ENCODE results near the gene ZDHHC8.

The ZDHHC8 gene

DNA sequence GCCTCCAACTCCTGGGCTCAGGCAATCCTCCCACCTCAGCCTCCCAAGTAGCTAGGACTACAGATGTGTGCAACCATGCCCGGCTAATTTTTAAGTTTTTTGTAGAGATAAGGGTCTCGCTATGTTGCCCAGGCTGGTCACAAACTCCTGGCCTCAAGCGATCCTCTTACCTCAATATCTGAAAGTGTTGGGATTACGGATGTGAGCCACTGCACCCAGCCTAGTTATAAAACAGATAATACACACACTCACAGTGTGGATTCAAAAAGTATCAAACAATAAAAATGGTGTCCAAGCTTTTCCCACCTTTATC, 19.6 kb downstream of the ZDHHC8 start:
- Mint-ChIP-seq H3K9me3 (no peaks in the 10 kb centered on the region), H3K27me3 (ENCODE audit: low read depth) (no peaks in the 10 kb centered on the region), H3K36me3 (ENCODE audit: low read depth) (no peaks in the 10 kb centered on the region), H3K4me1 (peaks cover 5% of the 10 kb centered on the region), H3K27ac (no peak overlapping the region), H3K4me3 (no peak overlapping the region)
- TF ChIP-seq, protein P1, sequence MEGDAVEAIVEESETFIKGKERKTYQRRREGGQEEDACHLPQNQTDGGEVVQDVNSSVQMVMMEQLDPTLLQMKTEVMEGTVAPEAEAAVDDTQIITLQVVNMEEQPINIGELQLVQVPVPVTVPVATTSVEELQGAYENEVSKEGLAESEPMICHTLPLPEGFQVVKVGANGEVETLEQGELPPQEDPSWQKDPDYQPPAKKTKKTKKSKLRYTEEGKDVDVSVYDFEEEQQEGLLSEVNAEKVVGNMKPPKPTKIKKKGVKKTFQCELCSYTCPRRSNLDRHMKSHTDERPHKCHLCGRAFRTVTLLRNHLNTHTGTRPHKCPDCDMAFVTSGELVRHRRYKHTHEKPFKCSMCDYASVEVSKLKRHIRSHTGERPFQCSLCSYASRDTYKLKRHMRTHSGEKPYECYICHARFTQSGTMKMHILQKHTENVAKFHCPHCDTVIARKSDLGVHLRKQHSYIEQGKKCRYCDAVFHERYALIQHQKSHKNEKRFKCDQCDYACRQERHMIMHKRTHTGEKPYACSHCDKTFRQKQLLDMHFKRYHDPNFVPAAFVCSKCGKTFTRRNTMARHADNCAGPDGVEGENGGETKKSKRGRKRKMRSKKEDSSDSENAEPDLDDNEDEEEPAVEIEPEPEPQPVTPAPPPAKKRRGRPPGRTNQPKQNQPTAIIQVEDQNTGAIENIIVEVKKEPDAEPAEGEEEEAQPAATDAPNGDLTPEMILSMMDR (IDR thresholded peaks at IDR 0.05; ENCODE audit: unreplicated experiment in 3 of 3): no peak

DNA sequence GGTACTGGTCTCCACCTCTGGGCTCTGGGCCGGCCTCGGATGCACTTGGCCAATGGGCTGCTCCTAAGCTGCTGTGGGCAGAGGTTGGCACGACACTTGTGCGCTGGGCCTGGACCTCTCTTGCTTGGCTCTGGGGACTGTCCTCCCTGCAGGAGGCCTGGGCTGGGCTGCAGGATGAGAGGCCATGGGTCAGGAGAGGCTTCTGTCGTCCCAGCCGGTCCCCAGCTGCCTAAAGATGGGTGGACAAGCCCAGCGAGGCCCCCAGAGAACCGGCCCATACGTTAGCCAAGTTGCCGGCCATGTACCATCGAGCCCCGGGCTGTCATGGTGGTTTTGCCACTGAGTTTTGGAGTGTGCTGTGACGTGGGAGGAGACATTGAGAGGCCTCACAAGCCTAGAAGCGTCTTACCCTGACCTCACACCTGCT, 20.9 kb downstream of the ZDHHC8 start:
- Mint-ChIP-seq H3K36me3 (ENCODE audit: low read depth) (no peaks in the 10 kb centered on the region), H3K9me3 (no peaks in the 10 kb centered on the region), H3K4me1 (no peaks in the 10 kb centered on the region), H3K27me3 (ENCODE audit: low read depth) (peaks cover 4% of the 10 kb centered on the region), H3K4me3 (no peak overlapping the region), H3K27ac (no peak overlapping the region)
- TF ChIP-seq, protein P1 (IDR thresholded peaks at IDR 0.05; ENCODE audit: unreplicated experiment in 3 of 3): no peak

DNA sequence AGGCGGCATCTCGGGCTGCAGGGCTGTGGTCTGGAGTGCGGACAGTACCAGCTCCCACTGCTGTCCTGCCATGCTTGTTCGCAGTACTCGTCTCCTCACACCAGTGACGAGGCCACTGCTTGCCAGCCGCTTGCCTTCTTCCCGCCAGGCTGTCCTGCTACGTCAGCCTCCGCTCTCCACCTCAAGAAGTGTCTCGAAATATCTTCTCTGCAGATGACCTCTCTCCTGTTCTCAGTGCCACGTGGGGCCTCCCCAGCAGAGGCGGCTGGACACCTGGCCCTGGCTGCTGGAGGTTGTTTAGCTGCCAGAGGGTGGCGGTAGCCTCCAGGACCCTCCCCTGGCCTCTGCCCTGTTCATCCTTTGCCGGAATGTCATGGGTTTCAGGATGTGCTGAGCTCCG, 22.3 kb downstream of the ZDHHC8 start:
- Mint-ChIP-seq H3K36me3 (ENCODE audit: low read depth) (no peaks in the 10 kb centered on the region), H3K27me3 (ENCODE audit: low read depth) (peaks cover 4% of the 10 kb centered on the region), H3K27ac (no peak overlapping the region), H3K9me3 (no peaks in the 10 kb centered on the region), H3K4me1 (no peaks in the 10 kb centered on the region), H3K4me3 (no peak overlapping the region)
- TF ChIP-seq, protein P1 (IDR thresholded peaks at IDR 0.05; ENCODE audit: unreplicated experiment in 3 of 3): no peak

DNA sequence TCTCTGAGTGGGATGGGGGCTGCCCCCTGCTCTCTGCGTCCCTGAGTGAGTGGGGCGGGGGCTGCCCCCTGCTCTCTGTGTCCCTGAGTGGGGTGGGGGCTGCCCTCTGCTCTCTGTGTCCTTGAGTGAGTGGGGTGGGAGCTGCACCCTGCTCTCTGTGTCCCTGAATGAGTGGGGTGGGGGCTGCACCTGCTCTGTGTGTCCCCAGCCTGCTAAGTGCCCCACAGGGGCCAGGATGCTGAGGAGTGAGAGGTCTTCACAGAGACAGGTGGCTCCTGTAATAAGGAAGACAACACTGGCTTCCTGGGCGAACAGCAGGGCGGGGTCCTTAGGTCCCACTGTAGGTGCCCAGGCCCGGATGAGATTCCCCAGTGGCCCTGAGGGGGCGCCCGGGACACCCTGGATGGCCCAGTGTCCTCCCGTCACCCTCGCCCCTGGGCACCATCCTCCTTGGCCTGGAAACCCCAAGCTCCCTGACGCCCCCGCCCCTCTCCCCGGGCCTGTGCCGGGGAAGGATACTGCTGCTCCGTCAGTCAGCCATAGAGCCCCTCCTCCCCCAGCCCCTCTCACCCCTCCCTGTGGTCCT, 23.1 kb downstream of the ZDHHC8 start:
- TF ChIP-seq, protein P1 (IDR thresholded peaks at IDR 0.05; ENCODE audit: unreplicated experiment in 3 of 3): no peak
- H3K9me3 Mint-ChIP-seq: no peaks in the 10 kb centered on the region

DNA sequence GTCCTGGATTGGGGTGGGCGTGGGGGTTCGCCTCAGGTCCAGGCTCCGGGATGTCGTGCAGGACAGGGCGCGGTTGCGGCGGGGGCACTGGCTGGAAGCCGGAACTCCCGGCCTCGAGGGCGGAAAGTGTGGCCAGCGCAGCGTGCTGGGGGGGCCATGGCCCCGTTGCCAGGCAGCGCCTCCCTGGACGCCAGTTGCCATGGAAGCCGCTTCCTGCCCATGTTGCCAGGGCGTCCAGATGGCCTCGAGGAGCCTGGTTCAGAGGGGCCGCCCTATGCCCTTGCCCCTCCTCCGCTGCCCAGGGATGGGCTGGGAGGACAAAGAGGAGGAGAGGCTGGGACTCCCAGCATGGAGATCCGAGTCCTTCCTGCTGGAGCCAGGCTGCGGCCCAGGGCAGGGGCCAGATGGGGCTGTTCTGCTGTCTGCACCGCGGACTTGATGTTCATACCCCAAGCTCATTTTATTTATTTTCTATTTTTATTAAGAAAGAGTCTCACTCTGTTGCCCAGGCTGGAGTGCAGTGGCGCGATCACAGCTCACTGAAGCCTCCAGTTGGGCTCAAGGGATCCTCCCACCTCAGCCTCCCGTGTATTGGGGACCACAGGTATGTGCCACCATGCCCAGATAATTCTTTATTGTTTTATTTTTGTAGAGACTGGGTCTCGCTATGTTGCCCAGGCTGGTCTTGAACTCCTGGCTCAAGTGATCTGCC, 23.9 kb downstream of the ZDHHC8 start:
- TF ChIP-seq, protein P1 (IDR thresholded peaks at IDR 0.05; ENCODE audit: unreplicated experiment in 3 of 3): no peak
- Mint-ChIP-seq H3K4me1 (no peaks in the 10 kb centered on the region), H3K27me3 (ENCODE audit: low read depth) (peaks cover 4% of the 10 kb centered on the region), H3K4me3 (no peak overlapping the region), H3K36me3 (ENCODE audit: low read depth) (no peaks in the 10 kb centered on the region), H3K9me3 (no peaks in the 10 kb centered on the region), H3K27ac (no peak overlapping the region)

More for the DNA sequence above, 23.1 kb downstream of the ZDHHC8 start:
- no peaks in the 10 kb centered on the region for H3K36me3 Mint-ChIP-seq (ENCODE audit: low read depth)
- H3K4me3 Mint-ChIP-seq: no peak overlapping the region
- H3K27ac Mint-ChIP-seq: no peak overlapping the region
- H3K27me3 Mint-ChIP-seq (ENCODE audit: low read depth): peaks cover 4% of the 10 kb centered on the region
- H3K4me1 Mint-ChIP-seq: no peaks in the 10 kb centered on the region

DNA sequence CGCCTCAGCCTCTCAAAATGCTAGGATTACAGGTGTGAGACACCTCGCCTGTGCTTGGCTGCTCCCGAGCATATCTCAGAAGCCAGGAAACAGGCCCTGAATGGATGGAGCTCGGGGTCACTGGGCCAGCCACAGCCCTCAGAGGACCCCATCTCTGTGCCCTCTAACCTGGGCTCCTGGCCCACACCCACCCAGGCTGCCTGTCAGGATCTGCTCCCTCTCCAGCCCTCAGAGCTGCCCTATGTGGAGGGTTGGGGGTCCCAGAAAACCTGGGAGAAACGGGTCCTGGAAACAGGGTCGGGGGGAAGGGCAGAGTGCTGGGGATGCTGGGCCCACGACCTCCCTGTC, 24.4 kb downstream of the ZDHHC8 start:
- H3K27ac Mint-ChIP-seq: no peak overlapping the region
- H3K4me1 Mint-ChIP-seq: no peaks in the 10 kb centered on the region
- H3K27me3 Mint-ChIP-seq (ENCODE audit: low read depth): peaks cover 4% of the 10 kb centered on the region
- no peaks in the 10 kb centered on the region for H3K36me3 Mint-ChIP-seq (ENCODE audit: low read depth)
- H3K9me3 Mint-ChIP-seq: no peaks in the 10 kb centered on the region
- TF ChIP-seq, protein P1 (IDR thresholded peaks at IDR 0.05; ENCODE audit: unreplicated experiment in 3 of 3): no peak
- H3K4me3 Mint-ChIP-seq: no peak overlapping the region

Data from nephron (organoid).